ENCODE measurements around the gene WDFY4.

DNA sequence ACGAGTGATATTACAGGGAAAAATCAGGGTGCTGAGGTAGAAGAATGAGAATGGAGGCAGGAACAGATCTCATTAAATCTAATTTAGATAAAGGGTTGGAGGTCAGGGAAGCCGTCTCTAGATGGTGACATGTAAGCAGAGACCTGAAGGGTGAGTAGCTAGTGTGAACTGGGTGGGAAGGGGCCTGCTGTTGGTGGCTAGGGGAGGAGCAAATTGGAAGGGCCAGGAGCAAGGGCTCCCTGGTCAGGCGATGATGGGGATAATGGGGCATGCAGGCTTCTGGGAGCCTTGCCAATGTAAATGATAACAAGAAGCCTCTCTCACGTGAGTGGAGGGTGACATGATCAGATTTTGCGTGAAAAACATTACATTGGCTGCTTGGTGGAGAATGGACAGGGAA lies 76.3 kb downstream of the WDFY4 start:
- TF ChIP-seq POLR2AphosphoS5 (IDR thresholded peaks at IDR 0.05) (no peak), CTCF (IDR thresholded peaks at IDR 0.05) (no peak), EP300 (IDR thresholded peaks at IDR 0.05) (no peak), POLR2A (IDR thresholded peaks at IDR 0.05) (no peak)
